KMS-11 (cell line): ENCODE results near the gene CCR8.
A peak's percentile ranks its signal among the peaks of the same experiment; 100 is the strongest.

ENCODE experiments used
- H2AFZ ChIP-seq: fragments of 200-600 bp; sonication (generic); 2 replicates; pipeline ENCODE4 v1.6.1; 2016; ENCODE audit warnings: antibody characterized with exemption, mixed run types, low read depth
- H3K27ac ChIP-seq: fragments of 200-600 bp; sonication (generic); 2 replicates; pipeline ENCODE4 v1.6.1; 2016; ENCODE audit warnings: mild to moderate bottlenecking, mixed run types
- H3K27me3 ChIP-seq: fragments of 200-600 bp; sonication (generic); 2 replicates; pipeline ENCODE4 v1.6.1; 2017; ENCODE audit warnings: mild to moderate bottlenecking, low read depth, mixed run types, moderate library complexity; ENCODE audit not compliant: insufficient read depth
- H3K36me3 ChIP-seq: fragments of 200-600 bp; sonication (generic); 2 replicates; pipeline ENCODE4 v1.6.1; 2017; ENCODE audit warnings: mild to moderate bottlenecking, mixed run types; ENCODE audit not compliant: insufficient read depth
- H3K4me1 ChIP-seq: fragments of 200-600 bp; sonication (generic); 2 replicates; pipeline ENCODE4 v1.6.1; 2016; ENCODE audit warnings: mild to moderate bottlenecking, low read depth, mixed run types; ENCODE audit not compliant: poor library complexity, severe bottlenecking
- H3K4me2 ChIP-seq: fragments of 200-600 bp; sonication (generic); 2 replicates; pipeline ENCODE4 v1.7.0; 2016; ENCODE audit warnings: mild to moderate bottlenecking, mixed run types
- H3K4me3 ChIP-seq: fragments of 200-600 bp; sonication (generic); IDR thresholded peaks from 2 replicates; pipeline ENCODE4 v1.6.1; 2017; ENCODE audit warnings: low read depth, low read length, mixed read lengths; ENCODE audit not compliant: insufficient read depth
- H3K79me2 ChIP-seq: fragments of 200-600 bp; sonication (generic); 2 replicates; pipeline ENCODE4 v1.6.1; 2016; ENCODE audit warnings: low read depth, mixed run types; ENCODE audit not compliant: insufficient read depth
- H3K9ac ChIP-seq: fragments of 200-600 bp; sonication (generic); 2 replicates; pipeline ENCODE4 v1.6.1; 2016; ENCODE audit warnings: mild to moderate bottlenecking, mixed run types
- H4K20me1 ChIP-seq: fragments of 200-600 bp; sonication (generic); 2 replicates; pipeline ENCODE4 v1.6.1; 2016; ENCODE audit warnings: mild to moderate bottlenecking, mixed run types; ENCODE audit not compliant: insufficient read depth
- TF ChIP-seq, protein P1 (sequence below): fragments of 200-600 bp; sonication (generic); conservative IDR thresholded peaks from 2 replicates; pipeline ENCODE4 v1.6.1; 2017; ENCODE audit warnings: low read depth, mild to moderate bottlenecking, antibody characterized with exemption, low read length, moderate library complexity, mixed read lengths

CCR8 gene

GRCh38 chr3:39282057-39282456 lies 47.5 kb upstream of the CCR8 start:
- no peaks in the 10 kb centered on the region for H4K20me1 ChIP-seq
- H3K27me3 ChIP-seq, result no peaks in the 10 kb centered on the region
- no peak overlapping the region for H2AFZ ChIP-seq
- no peak overlapping the region for H3K27ac ChIP-seq
- no peak overlapping the region for H3K4me3 ChIP-seq
- H3K9ac ChIP-seq, result no peak overlapping the region
- TF ChIP-seq, protein P1, sequence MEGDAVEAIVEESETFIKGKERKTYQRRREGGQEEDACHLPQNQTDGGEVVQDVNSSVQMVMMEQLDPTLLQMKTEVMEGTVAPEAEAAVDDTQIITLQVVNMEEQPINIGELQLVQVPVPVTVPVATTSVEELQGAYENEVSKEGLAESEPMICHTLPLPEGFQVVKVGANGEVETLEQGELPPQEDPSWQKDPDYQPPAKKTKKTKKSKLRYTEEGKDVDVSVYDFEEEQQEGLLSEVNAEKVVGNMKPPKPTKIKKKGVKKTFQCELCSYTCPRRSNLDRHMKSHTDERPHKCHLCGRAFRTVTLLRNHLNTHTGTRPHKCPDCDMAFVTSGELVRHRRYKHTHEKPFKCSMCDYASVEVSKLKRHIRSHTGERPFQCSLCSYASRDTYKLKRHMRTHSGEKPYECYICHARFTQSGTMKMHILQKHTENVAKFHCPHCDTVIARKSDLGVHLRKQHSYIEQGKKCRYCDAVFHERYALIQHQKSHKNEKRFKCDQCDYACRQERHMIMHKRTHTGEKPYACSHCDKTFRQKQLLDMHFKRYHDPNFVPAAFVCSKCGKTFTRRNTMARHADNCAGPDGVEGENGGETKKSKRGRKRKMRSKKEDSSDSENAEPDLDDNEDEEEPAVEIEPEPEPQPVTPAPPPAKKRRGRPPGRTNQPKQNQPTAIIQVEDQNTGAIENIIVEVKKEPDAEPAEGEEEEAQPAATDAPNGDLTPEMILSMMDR, result no peak
- no peaks in the 10 kb centered on the region for H3K36me3 ChIP-seq
- H3K4me1 ChIP-seq, result peaks cover 26% of the 10 kb centered on the region
- no peak overlapping the region for H3K4me2 ChIP-seq
- H3K79me2 ChIP-seq, result no peaks in the 10 kb centered on the region

GRCh38 chr3:39284457-39284881 lies 45.0 kb upstream of the CCR8 start:
- no peak overlapping the region for H3K27ac ChIP-seq
- H3K4me2 ChIP-seq, result no peak overlapping the region
- no peak overlapping the region for H3K4me3 ChIP-seq
- H4K20me1 ChIP-seq, result no peaks in the 10 kb centered on the region
- no peaks in the 10 kb centered on the region for H3K79me2 ChIP-seq
- H3K36me3 ChIP-seq, result no peaks in the 10 kb centered on the region
- H3K27me3 ChIP-seq, result no peaks in the 10 kb centered on the region
- TF ChIP-seq, protein P1, result no peak
- no peak overlapping the region for H2AFZ ChIP-seq
- H3K4me1 ChIP-seq, result peaks cover 48% of the 10 kb centered on the region
- H3K9ac ChIP-seq, result no peak overlapping the region

- Histone ChIP-seq H3K9ac (no peak overlapping the region), H4K20me1 (no peaks in the 10 kb centered on the region), H3K4me3 (no peak overlapping the region), H3K4me1 (peaks cover 57% of the 10 kb centered on the region), H3K79me2 (no peaks in the 10 kb centered on the region), H3K4me2 (no peak overlapping the region), H2AFZ (no peak overlapping the region), H3K36me3 (no peaks in the 10 kb centered on the region), H3K27ac (no peak overlapping the region; the same call in 1 of the 2 replicates), H3K27me3 (no peaks in the 10 kb centered on the region)
- TF ChIP-seq, protein P1, result no peak
Observed at GRCh38 chr3:39285332-39285731, 44.2 kb upstream of the CCR8 start.

GRCh38 chr3:39286771-39287170 lies 42.7 kb upstream of the CCR8 start:
- TF ChIP-seq, protein P1, result no peak
- H3K36me3 ChIP-seq, result no peaks in the 10 kb centered on the region
- no peaks in the 10 kb centered on the region for H3K27me3 ChIP-seq
- H3K4me3 ChIP-seq, result no peak overlapping the region
- no peaks in the 10 kb centered on the region for H3K79me2 ChIP-seq
- no peaks in the 10 kb centered on the region for H4K20me1 ChIP-seq
- H2AFZ ChIP-seq, result peak overlapping the region; percentile 44
- H3K4me1 ChIP-seq, result peaks cover 68% of the 10 kb centered on the region
- H3K27ac ChIP-seq, result peak overlapping the region; percentile 56
- H3K4me2 ChIP-seq, result peak overlapping the region; percentile 76
- H3K9ac ChIP-seq, result peak overlapping the region; percentile 25; the same call in 1 of the 2 replicates
